GM12873 (cell line): Measurements from ENCODE around the gene CASZ1.

Experiments
- TF ChIP-seq, protein P1 (sequence below): IDR thresholded peaks from 2 replicates; pipeline ENCODE4 v1.5.1; 2012; ENCODE audit warnings: low read depth, mild to moderate bottlenecking, moderate library complexity, low read length, control low read depth; ENCODE audit not compliant: insufficient read depth; ENCODE audit errors: missing control alignments

The CASZ1 gene

DNA sequence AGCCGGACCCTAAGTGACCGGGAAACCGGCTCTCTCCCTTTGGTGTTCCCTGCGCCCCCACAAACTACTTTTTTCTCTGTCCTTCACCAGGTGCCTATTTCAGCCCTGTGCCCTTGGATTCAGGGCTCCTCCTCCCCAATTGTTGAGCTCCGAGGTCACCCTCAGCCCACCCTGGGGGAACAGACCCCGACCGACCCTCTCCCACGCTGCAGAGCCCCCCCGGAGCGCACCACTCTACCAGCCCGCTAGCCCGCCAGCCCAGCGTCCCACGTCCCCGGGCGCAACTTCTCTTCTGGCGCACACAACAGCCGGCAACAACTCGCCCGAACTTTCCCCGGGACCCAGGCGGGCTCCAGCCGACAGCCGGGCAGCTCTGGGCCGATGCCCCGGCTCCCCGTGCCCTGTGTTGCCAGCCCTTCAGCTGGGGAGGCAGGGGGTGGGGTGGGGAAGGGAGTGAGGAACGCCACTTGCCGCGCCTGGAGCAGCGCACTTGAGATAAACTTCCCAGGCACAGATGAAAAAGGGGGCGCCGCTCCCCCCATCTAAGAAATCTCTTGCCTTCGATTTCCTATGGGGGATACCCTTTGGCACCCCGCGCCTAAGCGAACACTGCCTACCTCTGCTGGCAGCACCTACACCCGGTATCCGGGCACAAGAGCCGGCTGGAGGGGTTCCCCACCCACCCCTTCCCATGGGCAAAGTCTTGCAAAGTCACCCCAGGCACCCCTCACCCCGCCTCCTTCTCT is 997 bp downstream of the CASZ1 start:
- TF ChIP-seq, protein P1, sequence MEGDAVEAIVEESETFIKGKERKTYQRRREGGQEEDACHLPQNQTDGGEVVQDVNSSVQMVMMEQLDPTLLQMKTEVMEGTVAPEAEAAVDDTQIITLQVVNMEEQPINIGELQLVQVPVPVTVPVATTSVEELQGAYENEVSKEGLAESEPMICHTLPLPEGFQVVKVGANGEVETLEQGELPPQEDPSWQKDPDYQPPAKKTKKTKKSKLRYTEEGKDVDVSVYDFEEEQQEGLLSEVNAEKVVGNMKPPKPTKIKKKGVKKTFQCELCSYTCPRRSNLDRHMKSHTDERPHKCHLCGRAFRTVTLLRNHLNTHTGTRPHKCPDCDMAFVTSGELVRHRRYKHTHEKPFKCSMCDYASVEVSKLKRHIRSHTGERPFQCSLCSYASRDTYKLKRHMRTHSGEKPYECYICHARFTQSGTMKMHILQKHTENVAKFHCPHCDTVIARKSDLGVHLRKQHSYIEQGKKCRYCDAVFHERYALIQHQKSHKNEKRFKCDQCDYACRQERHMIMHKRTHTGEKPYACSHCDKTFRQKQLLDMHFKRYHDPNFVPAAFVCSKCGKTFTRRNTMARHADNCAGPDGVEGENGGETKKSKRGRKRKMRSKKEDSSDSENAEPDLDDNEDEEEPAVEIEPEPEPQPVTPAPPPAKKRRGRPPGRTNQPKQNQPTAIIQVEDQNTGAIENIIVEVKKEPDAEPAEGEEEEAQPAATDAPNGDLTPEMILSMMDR: no peak

DNA sequence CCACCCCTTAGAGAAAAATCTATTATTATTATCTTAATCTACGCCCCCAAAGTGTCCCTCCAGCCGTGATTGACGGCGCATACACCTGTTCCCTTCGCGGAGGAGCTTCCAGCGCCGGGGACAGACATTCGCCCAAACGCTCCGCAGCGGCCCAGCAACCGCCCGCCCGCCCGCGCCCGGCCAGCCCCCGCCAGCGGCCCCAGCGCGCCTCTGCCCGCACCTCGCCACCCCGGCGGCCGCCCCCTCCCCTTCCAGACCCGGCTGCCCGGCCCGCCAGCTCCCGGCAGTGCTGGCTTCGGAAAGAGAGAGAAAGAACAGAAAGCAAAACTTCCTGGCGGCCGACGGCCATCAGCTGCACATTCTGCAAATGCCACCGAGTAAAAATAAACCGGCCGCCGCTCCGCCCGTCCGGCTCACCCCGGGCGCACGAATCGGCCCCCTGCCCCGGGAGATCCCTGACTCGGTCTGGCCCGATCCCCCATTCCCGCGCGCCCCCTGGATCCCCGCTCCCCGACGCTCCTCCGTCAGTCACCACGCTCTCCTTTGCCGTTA is 1.6 kb downstream of the CASZ1 start:
- TF ChIP-seq, protein P1: no peak

DNA sequence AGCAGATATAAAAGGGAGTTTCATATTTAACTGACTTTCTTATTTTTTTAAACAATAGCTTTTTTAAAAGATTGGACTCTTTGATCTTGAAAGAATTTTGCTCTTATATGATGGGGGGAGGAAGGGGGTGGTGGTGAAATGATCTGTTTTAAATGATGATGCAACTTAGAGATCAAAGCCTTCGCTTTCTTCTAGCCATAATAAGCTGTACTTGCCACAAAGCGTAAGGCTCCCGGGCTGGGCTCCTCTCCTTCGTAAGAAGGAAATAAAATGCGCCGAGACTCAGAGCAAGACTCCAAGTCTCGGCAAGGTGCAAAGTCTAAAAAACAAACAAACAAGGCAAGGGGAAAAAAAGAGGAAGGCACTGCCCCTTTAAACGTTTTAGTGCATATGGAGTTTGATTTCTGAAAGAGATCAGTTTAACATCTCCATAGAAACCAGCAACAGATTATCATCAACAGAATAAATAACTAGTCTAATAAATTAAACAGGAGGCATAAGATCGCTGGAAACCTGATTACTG is 3.3 kb downstream of the CASZ1 start:
- TF ChIP-seq, protein P1: no peak

DNA sequence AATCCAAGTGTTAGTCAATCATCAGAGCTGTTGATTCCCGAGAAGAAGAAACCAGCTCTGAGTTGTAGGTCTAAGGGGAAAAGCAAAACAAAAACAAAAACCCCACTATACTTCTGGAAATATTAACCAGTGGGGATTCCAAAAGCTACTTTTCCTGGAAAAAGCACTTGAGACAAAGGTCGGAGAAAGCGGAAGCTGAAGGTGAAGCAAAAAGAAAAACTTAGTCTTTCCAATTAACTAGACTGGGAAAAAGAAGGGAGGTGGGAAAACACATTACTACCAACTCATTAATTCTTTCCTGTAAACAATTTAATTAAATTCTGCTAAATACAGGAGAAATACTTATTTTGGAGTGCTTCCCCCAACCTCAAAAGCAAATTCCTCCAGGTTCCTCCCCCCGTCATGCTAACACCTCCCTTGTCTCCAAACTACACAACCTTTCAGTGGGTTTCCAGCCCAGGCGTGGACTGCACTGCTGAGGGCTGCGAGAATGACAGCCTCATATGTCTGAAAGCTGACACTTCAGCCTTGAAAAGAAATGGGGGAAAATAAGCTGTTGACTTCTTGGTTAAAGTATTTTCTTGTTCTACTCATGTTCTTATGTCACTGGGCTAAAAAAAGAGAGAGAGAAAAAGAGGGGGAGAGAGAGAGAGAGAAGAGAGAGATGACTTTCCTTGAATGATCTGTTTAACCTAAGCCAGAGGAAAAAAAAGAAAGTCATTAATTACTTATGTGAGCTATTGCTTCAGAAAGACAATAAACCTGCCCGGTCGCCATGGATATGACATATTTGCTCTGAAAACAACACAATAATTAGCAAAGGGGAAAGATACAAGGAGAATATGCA is 5.1 kb downstream of the CASZ1 start:
- TF ChIP-seq, protein P1: no peak

DNA sequence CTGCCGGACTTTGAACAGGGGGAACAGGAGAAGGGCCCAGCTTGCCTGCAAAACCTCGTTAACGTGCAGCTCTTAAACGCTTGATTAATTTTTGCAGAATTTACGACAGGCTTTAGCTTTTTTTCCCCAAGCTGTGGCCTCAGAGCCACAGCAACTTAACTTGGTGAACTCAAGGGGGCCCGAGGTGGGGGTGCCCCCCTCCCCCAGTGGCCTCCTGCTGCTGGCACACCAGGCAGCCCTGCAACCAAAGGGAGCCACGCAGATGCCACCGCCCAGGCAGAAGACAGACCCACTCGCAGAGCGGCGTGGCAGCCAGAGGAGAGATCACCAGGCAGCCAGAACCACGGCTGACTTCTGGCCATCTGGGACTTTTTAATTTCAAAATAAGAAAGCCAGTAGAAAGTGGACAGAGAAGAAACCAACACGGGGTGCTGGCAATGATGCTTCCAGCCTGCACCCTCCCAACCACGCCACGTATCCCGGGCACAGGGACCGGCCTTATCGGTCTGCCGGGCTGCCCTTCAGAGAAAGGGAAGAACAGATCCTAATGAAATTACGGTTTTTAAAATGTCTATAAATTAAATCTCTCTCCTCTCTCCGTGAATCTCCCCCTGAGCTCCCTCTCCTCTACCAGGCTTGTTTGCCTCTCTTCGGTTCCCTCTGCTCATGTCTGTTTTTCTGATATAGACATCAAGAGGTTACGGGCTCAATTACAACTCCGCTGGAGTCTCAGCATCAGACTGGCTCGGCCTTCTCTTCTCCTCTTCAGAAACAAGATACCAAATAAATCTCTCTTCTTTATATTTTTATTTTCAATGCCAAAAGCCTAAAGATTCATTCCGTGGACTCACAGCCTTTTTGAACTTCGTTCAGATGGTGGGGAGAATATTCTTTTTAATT is 6.4 kb downstream of the CASZ1 start:
- TF ChIP-seq, protein P1: no peak

DNA sequence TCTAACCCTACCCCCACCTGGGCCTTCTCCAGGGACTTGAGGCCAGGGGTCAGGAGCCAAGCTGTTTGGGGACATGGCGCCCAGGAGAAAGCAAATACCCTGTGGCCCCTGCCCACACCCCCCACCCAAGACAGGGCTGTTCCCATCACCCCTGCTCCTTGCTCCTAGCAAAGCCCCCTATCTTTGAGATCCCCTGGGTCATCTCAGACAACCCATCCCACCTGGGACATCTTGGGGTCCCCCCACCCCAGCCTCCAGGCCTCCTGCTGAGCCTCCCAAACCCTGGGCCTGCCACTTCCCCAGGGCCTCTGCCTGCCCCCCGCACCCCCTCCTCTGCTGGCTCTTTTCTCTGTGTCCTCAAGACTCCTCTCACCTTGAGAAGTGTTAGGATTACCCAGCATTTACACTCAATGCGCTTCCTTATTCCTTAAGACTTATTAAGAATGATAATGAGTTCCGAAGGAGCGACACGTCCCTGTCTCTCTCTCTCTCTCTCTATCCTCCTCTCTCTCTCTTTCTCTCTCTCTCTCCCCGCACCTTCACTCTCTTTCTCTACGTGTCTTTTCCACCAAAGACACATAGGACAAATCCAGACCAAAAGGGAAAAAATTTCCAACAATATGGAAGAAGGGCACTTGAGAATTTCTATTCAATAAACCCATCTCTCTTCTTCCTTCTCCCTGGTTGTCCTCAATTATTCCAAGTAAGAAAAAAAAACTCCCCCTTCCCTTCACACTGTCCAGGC is 7.2 kb downstream of the CASZ1 start:
- TF ChIP-seq, protein P1: no peak
